ENCODE measurements around the gene TPK1.
"Not testable (repeated sequence)": the region's sequence is repeated elsewhere in the genome, so short reads cannot be mapped to it uniquely, and the experiment has no call there.

The TPK1 gene

GRCh38 chr7:144606261-144606660 lies 229.6 kb downstream of the TPK1 start:
- DNase-seq: no peak

GRCh38 chr7:144596953-144597352 lies 238.9 kb downstream of the TPK1 start:
- no peak for DNase-seq

DNA sequence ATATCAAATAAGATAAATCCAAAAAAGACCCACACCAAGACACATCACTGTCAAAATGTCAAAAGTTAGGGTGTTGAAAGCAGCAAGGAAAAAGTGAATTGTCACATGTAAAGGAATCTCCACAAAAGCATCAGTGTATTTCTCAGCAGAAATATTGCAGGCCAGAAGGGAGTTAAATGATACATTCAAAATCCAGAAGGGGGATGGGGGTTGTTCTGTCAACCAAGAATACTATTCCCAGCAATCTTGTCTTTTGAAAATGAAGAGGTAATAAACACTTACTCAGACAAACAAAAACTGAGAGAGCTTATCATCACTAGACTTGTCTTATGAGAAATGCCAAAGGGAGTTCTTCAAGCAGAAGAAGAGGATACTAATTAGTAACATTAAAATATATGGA lies 241.3 kb downstream of the TPK1 start:
- DNase-seq: no peak

DNA sequence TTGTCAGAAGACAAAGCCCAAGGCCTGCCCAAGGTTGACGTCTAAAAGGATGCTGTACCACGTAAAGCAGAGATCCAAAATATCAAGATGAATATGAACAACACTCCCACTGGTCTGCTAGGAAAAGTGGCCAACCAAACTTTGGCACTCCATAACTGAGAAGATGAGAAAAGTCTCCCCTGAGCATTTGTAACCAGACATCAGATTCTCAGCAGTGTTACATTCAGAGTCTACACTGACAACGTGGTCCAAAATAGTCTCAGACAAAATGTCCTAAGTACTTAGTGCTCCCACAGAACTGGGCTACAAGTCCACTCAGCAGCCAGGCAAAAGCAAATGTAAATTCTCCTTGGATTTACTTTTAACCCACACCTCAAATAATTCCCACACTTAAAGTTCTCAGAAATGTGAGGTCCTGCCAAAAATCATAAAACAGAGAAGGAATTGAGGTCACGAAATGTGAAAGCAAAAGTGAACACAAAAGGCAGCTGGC lies 247.2 kb downstream of the TPK1 start:
- no peak for DNase-seq

DNA sequence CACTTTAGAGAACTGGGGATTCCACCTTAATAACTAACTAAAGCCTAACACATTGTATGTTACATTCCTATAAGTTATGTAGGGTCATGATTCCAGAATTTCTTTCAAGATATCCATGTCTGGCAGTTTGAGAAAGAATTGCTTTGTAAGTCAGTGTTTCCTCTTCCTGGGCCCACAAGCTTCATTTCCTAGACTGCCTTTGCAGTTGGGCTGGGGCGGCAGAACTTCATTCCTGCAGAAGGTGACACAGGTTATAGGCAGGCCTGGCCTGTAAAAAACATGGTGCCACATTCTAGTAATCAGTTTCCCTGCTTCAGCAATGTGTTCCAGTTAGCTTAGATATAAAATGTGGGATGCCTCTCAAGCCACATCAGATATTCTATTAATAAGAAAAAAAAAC lies 248.2 kb downstream of the TPK1 start:
- no peak for DNase-seq

- no peak for DNase-seq
Measured at GRCh38 chr7:144584726-144585125, 251.1 kb downstream of the TPK1 start.

DNA sequence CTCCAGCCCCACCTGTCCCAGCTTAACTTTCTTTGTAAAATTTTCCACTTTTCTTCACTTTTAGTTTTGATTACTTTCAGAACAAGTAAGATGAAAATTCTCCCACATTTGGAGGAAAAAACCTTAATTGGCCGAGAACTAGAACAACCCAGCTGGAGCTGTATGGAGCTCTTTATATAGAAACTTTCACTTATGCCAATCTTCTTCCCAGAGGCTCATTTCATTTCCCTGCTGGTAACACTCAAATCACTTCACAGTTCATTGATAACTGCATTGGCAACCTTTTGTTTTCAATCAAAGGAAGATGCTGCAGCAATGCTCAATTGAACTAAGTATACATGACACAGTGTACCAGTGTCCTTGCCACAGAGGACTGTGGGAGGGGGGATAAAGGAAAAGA lies 256.2 kb downstream of the TPK1 start:
- no peak for DNase-seq

GRCh38 chr7:144575456-144575855 lies 260.4 kb downstream of the TPK1 start:
- no peak for DNase-seq

DNA sequence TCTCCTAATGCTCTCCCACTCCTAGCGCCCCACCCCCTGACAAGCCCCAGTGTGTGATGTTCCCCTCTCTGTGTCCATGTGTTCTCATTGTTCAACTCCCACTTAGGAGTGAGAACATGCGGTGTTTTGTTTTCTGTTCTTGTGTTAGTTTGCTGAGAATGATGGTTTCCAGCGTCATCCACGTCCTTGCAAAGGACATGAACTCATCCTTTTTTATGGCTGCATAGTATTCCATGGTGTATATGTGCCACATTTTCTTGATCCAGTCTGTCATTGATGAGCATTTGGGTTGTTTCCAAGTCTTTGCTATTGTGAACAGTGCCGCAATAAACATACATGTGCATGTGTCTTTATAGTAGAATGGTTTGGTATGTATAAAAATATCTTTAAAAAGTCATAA lies 261.1 kb downstream of the TPK1 start:
- DNase-seq: not testable (repeated sequence)

DNA sequence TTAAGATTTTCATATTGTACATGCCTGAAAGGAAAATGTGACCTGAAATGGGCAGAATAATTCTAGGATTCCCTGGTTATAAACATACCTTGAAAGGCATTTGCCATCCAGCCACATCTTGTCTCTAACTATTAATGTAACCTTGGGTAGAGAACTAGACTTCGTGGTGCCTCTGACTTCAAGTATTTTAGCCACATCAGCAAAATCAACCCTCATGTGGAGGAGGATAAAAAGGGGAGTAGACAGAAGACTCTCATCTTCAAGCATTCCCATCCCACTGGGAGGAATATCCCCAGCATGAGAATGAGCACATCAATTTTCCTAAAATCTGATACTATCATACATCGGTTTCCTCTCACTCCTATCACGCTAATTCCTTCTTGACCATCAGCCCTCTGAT lies 267.6 kb downstream of the TPK1 start:
- DNase-seq: no peak

GRCh38 chr7:144565586-144565985 lies 270.3 kb downstream of the TPK1 start:
- DNase-seq: no peak

- no peak for DNase-seq
Measured at GRCh38 chr7:144549861-144550260, 286.0 kb downstream of the TPK1 start.

DNA sequence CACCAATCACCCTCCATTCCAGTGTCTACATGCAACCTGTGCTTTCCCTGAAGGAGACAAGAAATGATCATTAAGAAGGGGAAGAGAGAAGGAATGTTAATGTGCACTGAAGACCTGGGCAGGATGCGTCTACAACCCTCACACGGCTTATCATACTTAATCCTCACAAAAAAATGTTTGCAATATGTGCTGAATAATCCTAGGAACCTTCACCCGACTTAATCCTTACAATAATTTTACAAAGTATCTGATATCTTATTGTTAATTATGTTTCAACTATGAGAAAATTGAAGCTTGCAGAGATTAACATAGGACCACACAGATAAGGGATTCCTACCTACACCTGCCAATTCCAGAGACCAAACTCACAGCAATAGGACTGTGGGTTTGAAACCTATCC lies 287.3 kb downstream of the TPK1 start:
- no peak for DNase-seq

DNA sequence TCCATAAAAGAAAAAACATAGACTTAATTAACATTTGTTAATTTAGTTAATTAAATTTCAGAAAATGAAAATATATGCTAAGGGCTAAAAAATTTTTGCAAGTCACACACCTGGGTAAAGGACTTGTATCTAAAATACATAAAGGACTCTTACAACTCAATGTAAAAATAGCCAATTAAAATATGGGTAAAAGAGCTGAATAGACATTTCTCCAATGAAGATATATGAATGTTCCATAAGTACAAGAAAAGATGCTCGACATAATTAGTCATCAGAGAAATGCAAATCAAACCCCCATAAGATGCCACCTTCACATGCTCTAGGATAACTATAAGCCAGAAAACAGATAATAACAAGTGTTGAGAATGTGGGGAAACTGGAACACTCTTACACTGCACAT lies 288.0 kb downstream of the TPK1 start:
- DNase-seq: no peak

DNA sequence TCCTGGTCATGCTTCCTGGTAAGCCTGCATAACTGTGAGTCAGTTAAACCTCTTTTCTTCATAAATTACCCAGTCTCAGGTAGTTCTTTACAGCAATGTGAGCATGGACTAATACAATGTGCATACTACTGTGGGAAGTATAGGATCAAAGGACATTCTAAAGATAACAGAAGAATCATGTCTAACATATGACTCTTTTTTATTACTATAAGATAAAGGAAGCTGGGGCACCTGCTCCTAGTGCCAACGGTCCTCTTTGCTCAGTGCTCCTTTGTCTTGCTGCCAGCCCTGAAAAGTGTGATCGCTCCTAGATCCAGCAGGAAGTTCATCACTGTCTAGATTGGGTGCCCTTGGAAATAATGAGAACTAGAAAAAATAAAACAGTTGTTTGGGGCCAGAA lies 289.1 kb downstream of the TPK1 start:
- DNase-seq: no peak

DNA sequence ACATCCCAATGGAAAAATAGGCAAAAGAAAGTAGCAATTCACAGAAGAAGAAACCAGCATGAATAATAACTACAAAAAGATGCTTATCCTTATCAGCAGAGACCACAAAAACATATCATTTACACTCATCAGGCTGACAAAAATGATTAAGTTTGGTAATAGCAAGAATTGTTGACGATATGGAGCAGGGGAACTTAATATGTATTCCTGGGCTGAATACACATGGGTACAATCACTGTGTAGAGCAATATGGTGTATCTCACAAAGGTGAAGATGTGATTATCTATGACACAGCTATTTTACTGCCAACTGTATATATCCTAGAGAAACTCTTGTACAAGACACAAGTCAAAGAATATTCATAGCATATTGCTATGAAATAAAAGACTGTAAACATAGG lies 290.5 kb downstream of the TPK1 start:
- DNase-seq: no peak

DNA sequence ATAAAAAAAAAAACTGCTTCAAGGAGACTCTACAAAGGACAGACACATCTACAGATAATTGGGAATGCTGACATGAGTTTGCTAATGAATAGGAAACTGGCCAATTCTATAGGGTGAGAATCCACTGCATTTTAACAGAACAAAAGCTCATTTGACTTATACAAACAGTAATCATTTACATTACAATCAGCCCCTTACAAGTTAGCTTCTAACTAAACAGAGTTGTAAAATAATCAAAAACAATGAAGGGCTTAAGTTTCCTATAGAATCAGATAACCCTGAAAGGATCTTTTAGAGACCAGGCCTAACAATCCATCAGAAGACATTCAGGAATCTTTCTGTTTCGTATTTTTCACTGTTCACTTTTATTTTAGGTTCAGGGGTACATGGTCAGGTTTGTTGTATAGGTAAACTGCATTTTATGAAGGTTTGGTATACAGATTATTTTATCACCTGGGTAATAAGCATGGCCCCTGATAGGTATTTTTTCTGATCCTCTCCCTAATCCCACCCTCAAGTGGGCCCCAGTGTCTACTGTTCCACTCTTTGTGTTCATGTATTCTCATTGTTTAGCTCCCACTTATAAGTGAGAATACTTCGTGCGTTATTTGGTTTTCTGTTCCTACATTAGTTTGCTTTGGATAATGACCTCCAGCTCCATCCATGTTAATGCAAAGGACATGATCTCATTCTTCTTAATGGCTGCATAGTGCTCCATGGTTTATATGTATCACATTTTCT lies 301.0 kb downstream of the TPK1 start:
- DNase-seq: no peak

DNA sequence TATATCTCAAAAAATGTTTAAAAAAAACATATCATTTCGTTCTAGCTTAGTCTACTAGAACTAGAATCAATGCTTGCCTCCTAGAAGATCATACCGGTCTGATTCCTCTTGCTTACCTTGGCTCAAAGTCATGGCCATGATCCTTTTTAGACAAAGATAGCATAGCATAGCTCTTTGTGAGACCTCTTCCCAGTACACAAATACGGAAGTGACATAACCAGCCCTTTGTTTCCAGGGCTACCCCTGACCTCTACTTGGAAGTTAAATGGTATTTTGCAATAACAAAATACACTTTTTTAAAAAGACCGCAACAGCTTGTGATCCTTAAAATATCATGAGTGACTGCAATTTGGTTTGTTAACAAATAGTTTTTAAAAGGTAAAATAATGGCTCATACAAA lies 301.7 kb downstream of the TPK1 start:
- no peak for DNase-seq

GRCh38 chr7:144531181-144531580 lies 304.7 kb downstream of the TPK1 start:
- DNase-seq: no peak

GRCh38 chr7:144529269-144529926 lies 306.5 kb downstream of the TPK1 start:
- no peak for DNase-seq

- DNase-seq: no peak
Measured at GRCh38 chr7:144528536-144529045, 307.3 kb downstream of the TPK1 start.

GRCh38 chr7:144527051-144527471 lies 308.8 kb downstream of the TPK1 start:
- no peak for DNase-seq

DNA sequence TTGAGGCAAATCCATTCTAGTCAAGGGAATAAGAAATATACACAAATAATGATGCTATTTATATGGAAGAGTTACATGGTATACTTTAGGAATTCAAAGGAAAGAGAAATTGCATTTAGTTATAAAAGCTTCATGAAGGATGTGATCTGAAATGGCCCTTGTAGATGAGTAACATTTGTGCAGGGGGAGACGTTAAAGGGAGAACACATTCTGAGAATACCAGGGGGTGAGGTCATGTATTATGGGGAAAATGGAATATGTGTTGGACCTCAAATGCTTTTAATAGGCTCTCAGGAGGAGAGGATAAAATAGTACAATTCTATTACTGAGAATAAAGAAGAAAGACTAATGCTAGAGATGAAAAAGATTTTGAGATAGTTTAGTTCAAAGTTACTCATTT lies 309.9 kb downstream of the TPK1 start:
- no peak for DNase-seq

- DNase-seq: no peak
Measured at GRCh38 chr7:144524271-144524670, 311.6 kb downstream of the TPK1 start.

Data from DMS79 (cell line).